Activated T-cell treated with anti-CD3 and anti-CD28 coated beads, Interleukin-2, amount 50 U/mL, for 4 hours (primary cell): ENCODE results near the gene RBM4. TPM values are rescaled to one million over a fixed set of nuclear protein-coding genes. Genes with fewer than 3 reads are reported as not detected.
"Not testable (repeated sequence)": the region's sequence is repeated elsewhere in the genome, so short reads cannot be mapped to it uniquely, and the experiment has no call there.

Experiments used
- ATAC-seq, 2 donors: fragments of 200-7000 bp; cut with Tn5 transposase; one replicate each; pipeline ENCODE4 v1.10.0; 2021
- DNase-seq: peaks from one replicate; pipeline ENCODE4 v3.0.0-alpha.2; 2020
- H3K27me3 Mint-ChIP-seq: one replicate; pipeline ENCODE4 v1.8.0; 2021; ENCODE audit warnings: low read depth, mixed read lengths
- H3K36me3 Mint-ChIP-seq: one replicate; pipeline ENCODE4 v1.8.0; 2022; ENCODE audit warnings: mixed read lengths; ENCODE audit not compliant: insufficient read depth
- H3K4me1 Mint-ChIP-seq: one replicate; pipeline ENCODE4 v1.8.0; 2021; ENCODE audit warnings: low read depth, mixed read lengths
- H3K4me3 Mint-ChIP-seq: one replicate; pipeline ENCODE4 v1.8.0; 2021; ENCODE audit warnings: mild to moderate bottlenecking, moderate library complexity, mixed read lengths
- H3K9me3 Mint-ChIP-seq: one replicate; pipeline ENCODE4 v1.8.0; 2021; ENCODE audit warnings: mixed read lengths
- total RNA-seq, 3 donors: library from RNA; stranded (reverse); gene quantifications; one replicate each; pipeline ENCODE4 v1.2.1, GENCODE V29; 2021

The RBM4 gene
- total RNA-seq, 3 donors from 2014 or later = 135 to 150 (median 138) TPM

GRCh38 chr11:66606608-66607007 is 31.9 kb upstream of the RBM4 start:
- Mint-ChIP-seq H3K4me1 (peaks cover 14% of the 10 kb centered on the region), H3K36me3 (peaks cover 14% of the 10 kb centered on the region)
- not testable (repeated sequence) for H3K9me3 Mint-ChIP-seq, ATAC-seq, DNase-seq, H3K4me3 Mint-ChIP-seq, H3K27me3 Mint-ChIP-seq

- H3K4me1 Mint-ChIP-seq = peaks cover 14% of the 10 kb centered on the region
- no peak for DNase-seq
- no peak overlapping the region for H3K4me3 Mint-ChIP-seq
- peaks cover 10% of the 10 kb centered on the region for H3K36me3 Mint-ChIP-seq
- H3K27me3 Mint-ChIP-seq = no peaks in the 10 kb centered on the region
- ATAC-seq = no peak
- H3K9me3 Mint-ChIP-seq = no peaks in the 10 kb centered on the region
Observed at GRCh38 chr11:66607126-66607834, 31.2 kb upstream of the RBM4 start.

GRCh38 chr11:66609721-66610617 is 28.5 kb upstream of the RBM4 start:
- ATAC-seq (no peak), DNase-seq (no peak)
- Mint-ChIP-seq H3K4me3 (no peak overlapping the region), H3K36me3 (peaks cover 5% of the 10 kb centered on the region), H3K9me3 (no peaks in the 10 kb centered on the region), H3K27me3 (no peaks in the 10 kb centered on the region), H3K4me1 (peaks cover 14% of the 10 kb centered on the region)

GRCh38 chr11:66612458-66612857 is 26.0 kb upstream of the RBM4 start:
- no peak for DNase-seq

GRCh38 chr11:66614073-66614472 is 24.4 kb upstream of the RBM4 start:
- no peaks in the 10 kb centered on the region for H3K27me3 Mint-ChIP-seq
- no peaks in the 10 kb centered on the region for H3K9me3 Mint-ChIP-seq
- no peak overlapping the region for H3K4me3 Mint-ChIP-seq
- ATAC-seq = no peak
- H3K36me3 Mint-ChIP-seq = peaks cover 16% of the 10 kb centered on the region
- peaks cover 34% of the 10 kb centered on the region for H3K4me1 Mint-ChIP-seq
- no peak for DNase-seq

More at GRCh38 chr11:66612458-66612857, 26.0 kb upstream of the RBM4 start:
- no peaks in the 10 kb centered on the region for H3K27me3 Mint-ChIP-seq
- no peak for ATAC-seq
- H3K36me3 Mint-ChIP-seq = peaks cover under 1% of the 10 kb centered on the region
- no peaks in the 10 kb centered on the region for H3K9me3 Mint-ChIP-seq
- peaks cover 21% of the 10 kb centered on the region for H3K4me1 Mint-ChIP-seq
- H3K4me3 Mint-ChIP-seq = no peak overlapping the region

GRCh38 chr11:66616379-66617154 is 21.9 kb upstream of the RBM4 start, which contains the start of gene RBM14:
Gene RBM14, plus strand, starts transcription at chr11:66616630. Its CDS starts 91 bp downstream, at chr11:66616721.
- H3K4me3 Mint-ChIP-seq = peak within 1 kb of the TSS; percentile 98
- peaks cover 29% of the 10 kb centered on the region for H3K36me3 Mint-ChIP-seq
- DNase-seq = peak; percentile 96
- no peaks in the 10 kb centered on the region for H3K27me3 Mint-ChIP-seq
- peaks cover 38% of the 10 kb centered on the region for H3K4me1 Mint-ChIP-seq
- peak; percentile 94 to 95 for ATAC-seq
- H3K9me3 Mint-ChIP-seq = no peaks in the 10 kb centered on the region

GRCh38 chr11:66617155-66617834 is 21.2 kb upstream of the RBM4 start:
- no peaks in the 10 kb centered on the region for H3K9me3 Mint-ChIP-seq
- H3K4me3 Mint-ChIP-seq = peak overlapping the region; percentile 98
- no peaks in the 10 kb centered on the region for H3K27me3 Mint-ChIP-seq
- H3K4me1 Mint-ChIP-seq = peaks cover 44% of the 10 kb centered on the region
- H3K36me3 Mint-ChIP-seq = peaks cover 32% of the 10 kb centered on the region
- ATAC-seq (no peak), DNase-seq (no peak)

GRCh38 chr11:66619080-66619554 is 19.4 kb upstream of the RBM4 start:
- Mint-ChIP-seq H3K9me3 (no peaks in the 10 kb centered on the region), H3K4me3 (peak overlapping the region; percentile 98), H3K4me1 (peaks cover 62% of the 10 kb centered on the region), H3K27me3 (no peaks in the 10 kb centered on the region), H3K36me3 (peaks cover 49% of the 10 kb centered on the region)
- ATAC-seq = no peak
- no peak for DNase-seq

- no peaks in the 10 kb centered on the region for H3K9me3 Mint-ChIP-seq
- no peaks in the 10 kb centered on the region for H3K27me3 Mint-ChIP-seq
- DNase-seq = no peak
- peak in 1 of 2 donors; percentile 12 for ATAC-seq
- peaks cover 71% of the 10 kb centered on the region for H3K4me1 Mint-ChIP-seq
- H3K4me3 Mint-ChIP-seq = no peak overlapping the region
- peaks cover 62% of the 10 kb centered on the region for H3K36me3 Mint-ChIP-seq
Observed at GRCh38 chr11:66624450-66624849, 14.1 kb upstream of the RBM4 start.

- Mint-ChIP-seq H3K27me3 (no peaks in the 10 kb centered on the region), H3K36me3 (peaks cover 62% of the 10 kb centered on the region), H3K4me3 (no peak overlapping the region), H3K4me1 (peaks cover 70% of the 10 kb centered on the region), H3K9me3 (no peaks in the 10 kb centered on the region)
- no peak for DNase-seq
- peak in 1 of 2 donors; percentile 9 for ATAC-seq
Observed at GRCh38 chr11:66625041-66625751, 13.3 kb upstream of the RBM4 start.

- ATAC-seq (peak in 1 of 2 donors; percentile 19), DNase-seq (no peak)
- Mint-ChIP-seq H3K27me3 (no peaks in the 10 kb centered on the region), H3K4me1 (peaks cover 67% of the 10 kb centered on the region), H3K36me3 (peaks cover 61% of the 10 kb centered on the region), H3K9me3 (no peaks in the 10 kb centered on the region), H3K4me3 (no peak overlapping the region)
Observed at GRCh38 chr11:66625752-66626149, 12.8 kb upstream of the RBM4 start.

- H3K27me3 Mint-ChIP-seq = no peaks in the 10 kb centered on the region
- H3K4me1 Mint-ChIP-seq = peaks cover 62% of the 10 kb centered on the region
- H3K4me3 Mint-ChIP-seq = no peak overlapping the region
- H3K9me3 Mint-ChIP-seq = no peaks in the 10 kb centered on the region
- H3K36me3 Mint-ChIP-seq = peaks cover 58% of the 10 kb centered on the region
- ATAC-seq (no peak), DNase-seq (no peak)
Observed at GRCh38 chr11:66626382-66626781, 12.1 kb upstream of the RBM4 start.

- Mint-ChIP-seq H3K9me3 (no peaks in the 10 kb centered on the region), H3K27me3 (no peaks in the 10 kb centered on the region), H3K36me3 (peaks cover 54% of the 10 kb centered on the region), H3K4me1 (peaks cover 58% of the 10 kb centered on the region), H3K4me3 (no peak overlapping the region)
- no peak for DNase-seq
- no peak for ATAC-seq
Observed at GRCh38 chr11:66626926-66627325, 11.6 kb upstream of the RBM4 start.
